HG02943 (cell line): ENCODE data around the gene CYP26A1.

Source experiments
- ATAC-seq: cut with Tn5 transposase; IDR thresholded peaks from one replicate; pipeline ENCODE4 v1.9.1; 2021; ENCODE audit warnings: mild to moderate bottlenecking, low read depth, moderate library complexity; ENCODE audit not compliant: unreplicated experiment

The CYP26A1 gene, protein sequence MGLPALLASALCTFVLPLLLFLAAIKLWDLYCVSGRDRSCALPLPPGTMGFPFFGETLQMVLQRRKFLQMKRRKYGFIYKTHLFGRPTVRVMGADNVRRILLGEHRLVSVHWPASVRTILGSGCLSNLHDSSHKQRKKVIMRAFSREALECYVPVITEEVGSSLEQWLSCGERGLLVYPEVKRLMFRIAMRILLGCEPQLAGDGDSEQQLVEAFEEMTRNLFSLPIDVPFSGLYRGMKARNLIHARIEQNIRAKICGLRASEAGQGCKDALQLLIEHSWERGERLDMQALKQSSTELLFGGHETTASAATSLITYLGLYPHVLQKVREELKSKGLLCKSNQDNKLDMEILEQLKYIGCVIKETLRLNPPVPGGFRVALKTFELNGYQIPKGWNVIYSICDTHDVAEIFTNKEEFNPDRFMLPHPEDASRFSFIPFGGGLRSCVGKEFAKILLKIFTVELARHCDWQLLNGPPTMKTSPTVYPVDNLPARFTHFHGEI

DNA sequence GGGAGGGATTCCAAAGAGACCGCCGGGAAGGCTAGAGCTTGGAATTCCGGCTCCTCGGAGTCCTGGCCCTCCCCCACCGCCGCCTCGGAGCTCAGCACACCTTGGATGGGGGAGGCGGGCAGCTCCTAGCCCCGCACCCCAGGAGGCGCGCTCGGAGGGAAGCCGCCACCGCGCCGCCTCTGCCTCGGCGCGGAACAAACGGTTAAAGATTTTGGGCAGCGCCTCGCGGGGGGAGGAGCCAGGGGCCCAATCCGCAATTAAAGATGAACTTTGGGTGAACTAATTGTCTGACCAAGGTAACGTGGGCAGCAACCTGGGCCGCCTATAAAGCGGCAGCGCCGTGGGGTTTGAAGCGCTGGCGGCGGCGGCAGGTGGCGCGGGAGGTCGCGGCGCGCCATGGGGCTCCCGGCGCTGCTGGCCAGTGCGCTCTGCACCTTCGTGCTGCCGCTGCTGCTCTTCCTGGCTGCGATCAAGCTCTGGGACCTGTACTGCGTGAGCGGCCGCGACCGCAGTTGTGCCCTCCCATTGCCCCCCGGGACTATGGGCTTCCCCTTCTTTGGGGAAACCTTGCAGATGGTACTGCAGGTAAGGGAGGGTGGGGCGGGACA is at the start of gene CYP26A1:
Gene CYP26A1, plus strand, starts transcription at position 355 of the 608 bp plus-strand sequence. Its CDS starts 42 bp downstream, at position 397.
- no peak for ATAC-seq

DNA sequence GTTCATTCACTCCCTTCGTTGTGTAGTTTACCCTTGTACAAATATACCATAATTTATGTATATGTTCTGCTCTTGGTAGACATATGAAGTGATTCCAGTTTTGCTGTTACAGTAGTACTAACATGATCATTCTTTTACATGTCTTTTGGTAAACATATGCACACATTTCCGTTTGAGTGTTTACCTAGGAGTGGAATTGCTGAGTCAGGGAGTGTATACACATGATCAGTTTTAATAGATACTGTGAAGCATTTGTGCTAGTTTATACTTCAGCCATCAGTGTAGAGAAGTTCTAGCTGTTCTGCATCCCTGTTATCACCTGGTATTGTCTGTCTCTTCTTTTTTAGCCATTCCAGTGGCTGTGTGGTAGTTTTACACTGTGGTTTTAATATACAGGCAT is 47.6 kb upstream of the CYP26A1 start:
- ATAC-seq = no peak

DNA sequence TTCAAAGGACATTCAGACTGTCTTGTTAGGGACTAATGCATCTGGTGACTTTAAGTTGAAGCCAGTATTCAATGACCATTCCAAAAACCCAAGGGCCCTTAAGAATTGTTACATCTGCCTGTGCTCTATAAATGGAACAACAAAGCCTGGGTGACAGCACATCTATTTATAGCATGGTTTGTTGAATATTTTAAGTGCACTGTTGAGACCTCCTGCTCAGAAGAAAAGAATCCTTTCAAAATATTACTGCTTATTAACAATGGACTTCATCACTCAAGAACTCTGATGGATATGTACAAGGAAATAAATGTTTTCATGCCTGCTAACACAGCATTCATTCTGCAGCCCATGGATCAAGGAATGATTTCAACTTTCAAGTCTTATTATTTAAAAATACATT is 46.2 kb upstream of the CYP26A1 start:
- no peak for ATAC-seq

DNA sequence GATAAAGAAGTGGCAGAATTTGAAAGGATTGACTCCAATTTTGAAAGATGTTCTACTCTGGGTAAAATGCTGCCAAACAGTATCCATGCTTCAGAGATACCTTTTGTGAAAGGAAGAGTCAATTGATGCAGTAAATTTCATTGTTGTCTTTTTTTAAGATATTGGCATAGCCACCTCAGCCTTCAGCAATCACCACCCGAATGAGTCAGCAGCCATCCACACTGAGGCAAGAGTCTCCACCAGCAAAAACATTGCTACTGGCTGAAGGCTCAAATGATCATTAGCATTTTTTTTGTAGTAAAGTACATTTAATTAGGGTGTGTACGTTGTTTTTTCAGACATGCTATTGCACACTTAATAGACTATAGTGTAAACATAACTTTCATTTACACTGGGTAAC is 44.8 kb upstream of the CYP26A1 start:
- no peak for ATAC-seq

DNA sequence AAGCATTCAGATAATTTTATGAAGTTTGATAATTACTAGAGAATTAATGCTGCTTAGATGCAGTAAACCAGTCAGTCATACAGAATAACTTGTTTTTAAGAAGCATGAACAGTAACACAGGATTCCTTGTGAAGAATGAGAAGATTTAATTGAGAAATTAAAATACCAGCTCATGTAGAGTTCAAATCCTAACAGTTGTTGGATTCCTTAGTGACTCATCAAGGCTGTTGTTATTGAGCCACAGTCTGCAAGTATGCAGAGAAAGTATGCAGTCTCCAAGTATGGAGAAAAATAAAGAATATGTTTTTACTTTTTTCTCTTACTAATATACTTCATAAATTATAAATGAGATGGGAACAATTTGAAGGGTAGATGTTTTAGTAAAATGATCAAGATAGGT is 43.3 kb upstream of the CYP26A1 start:
- no peak for ATAC-seq

DNA sequence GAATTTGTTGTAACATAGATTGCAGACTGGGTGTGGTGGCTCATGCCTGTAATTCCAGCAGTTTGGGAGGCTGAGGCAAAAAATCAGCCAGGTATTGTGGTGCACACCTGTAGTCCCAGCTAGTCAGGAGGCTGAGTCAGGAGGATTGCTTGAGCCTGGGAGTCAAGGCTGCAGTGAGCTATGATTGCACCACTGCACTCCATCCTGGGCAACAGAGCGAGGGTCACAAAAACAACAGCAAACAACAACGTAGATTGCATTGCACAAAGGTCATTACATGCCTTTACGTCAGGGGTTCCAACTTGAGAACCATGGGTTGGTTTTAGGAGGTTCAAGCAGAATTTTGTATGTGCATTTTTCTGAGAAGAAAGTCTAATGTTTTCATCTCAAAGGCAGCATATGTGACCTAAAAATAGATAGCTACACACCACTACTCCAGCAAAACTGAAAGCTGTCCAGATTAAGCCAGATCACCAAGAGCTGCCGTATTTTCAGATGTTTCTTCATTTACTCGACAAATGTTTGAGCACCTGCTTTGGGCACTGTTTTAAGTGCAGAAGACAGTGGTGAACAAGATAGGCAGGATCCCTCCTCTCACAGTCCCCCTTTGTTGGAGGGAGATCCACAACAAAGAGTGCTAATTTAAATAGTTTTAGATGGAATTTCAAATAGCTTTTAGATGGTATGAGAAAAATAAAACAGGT is 41.4 kb upstream of the CYP26A1 start:
- ATAC-seq = no peak

DNA sequence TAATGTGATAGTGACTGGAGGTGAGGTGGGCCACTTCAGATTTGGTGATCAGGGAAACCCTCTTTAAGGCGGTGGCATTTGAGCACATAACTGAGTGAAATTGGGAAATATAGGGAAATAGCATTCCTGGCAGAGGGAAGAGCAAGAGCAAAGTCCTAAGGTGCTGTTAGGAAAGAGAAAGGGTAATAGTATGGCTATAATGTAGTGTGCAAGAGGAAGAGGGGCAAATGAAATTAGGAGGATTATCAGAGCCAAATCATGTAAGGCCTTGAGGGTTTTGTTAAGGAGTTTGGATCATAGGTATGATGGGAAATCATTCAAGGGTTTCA is 40.9 kb upstream of the CYP26A1 start:
- no peak for ATAC-seq

DNA sequence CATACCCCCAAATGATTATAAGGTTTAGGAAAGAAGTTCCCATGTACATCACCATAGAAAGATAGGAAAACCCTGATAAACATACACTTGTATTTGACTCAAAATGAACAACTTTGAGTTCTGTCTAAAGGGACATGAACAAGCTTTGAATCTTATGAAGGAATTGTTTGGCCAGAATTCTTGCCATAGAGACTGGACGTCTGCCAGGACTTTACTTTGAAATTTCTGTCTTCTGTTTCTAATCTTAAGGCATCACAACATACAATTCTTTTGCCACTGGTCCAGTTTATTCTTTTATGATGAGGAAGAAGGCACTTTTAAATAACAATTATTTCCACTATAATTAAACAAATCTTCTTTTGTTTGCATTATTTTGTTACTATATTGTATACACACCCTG is 39.3 kb upstream of the CYP26A1 start:
- no peak for ATAC-seq

DNA sequence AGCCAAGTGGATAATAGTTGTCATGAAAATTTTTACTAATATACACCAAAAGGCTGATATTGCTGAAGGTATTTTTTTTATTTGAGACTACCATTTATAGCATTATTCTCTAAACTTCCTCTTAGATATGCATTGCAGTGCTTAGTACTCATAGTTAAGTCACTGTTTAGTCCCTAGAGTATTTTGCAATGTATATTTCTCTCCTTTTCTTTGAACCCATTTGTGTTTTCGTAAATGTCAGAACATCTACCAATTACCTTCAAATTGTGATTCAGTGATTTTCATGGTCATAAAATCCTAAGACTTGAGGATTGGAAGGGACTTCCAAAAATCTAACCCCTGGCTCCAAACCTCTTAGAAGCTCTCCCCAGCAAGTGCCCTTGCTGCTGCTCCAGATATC is 34.6 kb upstream of the CYP26A1 start:
- no peak for ATAC-seq

DNA sequence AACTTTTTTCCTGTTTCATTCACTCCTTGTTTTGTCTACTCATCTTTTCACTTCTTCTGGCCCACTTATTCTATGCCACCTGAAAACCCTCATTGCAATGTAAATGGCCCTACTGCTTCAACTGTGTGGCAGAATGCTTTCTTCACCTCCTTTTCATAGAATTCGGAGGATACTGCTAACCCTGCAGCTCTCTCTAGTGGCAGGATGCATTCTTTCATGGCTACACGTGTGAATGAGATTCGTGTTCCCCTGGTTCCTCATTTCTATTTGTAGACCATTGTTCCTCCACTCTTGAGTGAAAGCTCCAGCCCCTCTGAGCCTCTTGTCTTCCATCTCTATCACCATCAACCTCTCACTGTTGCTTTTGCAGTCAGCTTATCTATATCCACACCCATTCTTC is 34.0 kb upstream of the CYP26A1 start:
- no peak for ATAC-seq

DNA sequence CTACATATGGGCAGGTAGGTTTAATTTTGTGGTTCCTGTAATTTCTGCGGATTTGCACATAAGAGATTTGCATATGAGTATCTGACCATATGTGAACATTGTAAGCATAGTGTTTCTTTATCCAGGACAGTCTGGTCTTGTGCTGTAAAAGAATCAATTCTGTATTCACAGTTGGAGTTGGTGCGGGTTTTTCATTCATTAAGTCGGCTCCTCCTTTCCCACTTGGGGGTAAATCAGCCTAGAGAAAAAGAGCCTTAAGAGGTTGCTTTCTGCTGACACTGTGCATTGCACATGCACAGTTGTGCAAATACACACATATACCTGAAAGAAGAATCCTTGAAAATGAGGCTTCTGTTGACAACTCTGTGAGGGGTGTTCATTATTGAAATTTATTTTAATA is 19.2 kb upstream of the CYP26A1 start:
- no peak for ATAC-seq

DNA sequence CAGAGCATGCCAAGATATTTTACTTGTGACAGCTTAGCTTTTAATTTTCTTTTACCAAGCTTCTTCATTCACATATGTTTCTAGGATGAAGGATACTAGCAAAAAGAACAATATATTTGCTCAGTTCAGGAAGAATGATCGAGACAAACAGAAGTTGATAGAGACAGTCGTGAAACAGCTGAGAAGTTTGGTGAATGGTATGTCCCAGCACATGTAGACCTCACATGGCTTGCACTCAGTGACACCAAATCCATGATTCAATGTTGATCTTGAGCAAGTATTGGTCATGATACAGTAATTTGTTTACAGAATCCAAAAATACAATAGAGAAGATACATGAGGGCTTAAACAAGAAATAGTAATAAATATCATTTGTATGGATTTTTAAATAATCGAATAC is 15.6 kb upstream of the CYP26A1 start:
- ATAC-seq = no peak

DNA sequence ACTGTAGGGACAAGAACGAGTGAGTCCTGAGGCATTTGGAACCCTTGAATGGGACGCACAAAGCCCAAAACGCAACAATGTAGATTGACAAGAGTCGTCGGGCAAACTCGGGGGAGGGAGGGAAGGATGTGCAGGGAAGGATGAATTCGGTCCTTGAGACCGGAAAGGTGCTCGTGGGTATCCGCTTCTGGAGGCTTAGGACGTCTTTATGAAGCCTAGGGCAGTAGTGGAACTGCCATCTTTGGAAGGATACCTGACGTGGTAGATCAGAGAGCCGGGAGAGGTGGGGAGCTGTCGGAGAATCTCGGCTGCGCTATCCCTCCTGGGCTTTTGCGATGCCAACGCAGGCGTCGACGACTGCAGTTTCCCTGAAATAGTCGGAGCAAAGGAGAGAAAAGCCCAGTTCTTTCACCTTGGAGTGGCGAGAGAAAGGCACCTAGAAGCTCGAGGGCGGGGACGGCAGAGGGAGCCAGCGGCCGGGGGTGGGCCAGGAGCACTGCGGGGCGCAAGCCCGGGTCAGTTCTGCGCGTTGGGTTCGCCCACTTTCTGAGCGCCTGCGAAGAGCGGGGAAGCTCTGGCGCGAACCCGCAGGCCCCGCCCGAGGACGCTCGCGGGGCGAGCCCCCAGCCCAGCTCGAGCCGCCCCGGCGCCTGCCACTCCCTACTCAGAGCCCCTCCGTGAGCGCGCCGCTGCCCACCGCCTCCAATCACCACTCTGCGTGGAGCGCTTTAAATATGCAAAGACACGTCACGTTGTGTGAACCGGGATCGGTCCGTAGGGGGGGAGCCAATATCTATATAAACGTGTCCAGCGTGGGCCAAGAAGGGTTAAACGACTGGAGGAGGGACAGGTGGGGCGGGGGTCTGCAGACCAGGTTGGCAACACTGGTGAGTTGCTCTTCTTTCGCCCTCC is 13.5 kb upstream of the CYP26A1 start, which contains the start of gene CYP26C1:
Gene CYP26C1, plus strand, starts transcription at position 824 of the 912 bp plus-strand sequence. CDS start 466 bp downstream, outside the sequence.
- ATAC-seq = no peak

DNA sequence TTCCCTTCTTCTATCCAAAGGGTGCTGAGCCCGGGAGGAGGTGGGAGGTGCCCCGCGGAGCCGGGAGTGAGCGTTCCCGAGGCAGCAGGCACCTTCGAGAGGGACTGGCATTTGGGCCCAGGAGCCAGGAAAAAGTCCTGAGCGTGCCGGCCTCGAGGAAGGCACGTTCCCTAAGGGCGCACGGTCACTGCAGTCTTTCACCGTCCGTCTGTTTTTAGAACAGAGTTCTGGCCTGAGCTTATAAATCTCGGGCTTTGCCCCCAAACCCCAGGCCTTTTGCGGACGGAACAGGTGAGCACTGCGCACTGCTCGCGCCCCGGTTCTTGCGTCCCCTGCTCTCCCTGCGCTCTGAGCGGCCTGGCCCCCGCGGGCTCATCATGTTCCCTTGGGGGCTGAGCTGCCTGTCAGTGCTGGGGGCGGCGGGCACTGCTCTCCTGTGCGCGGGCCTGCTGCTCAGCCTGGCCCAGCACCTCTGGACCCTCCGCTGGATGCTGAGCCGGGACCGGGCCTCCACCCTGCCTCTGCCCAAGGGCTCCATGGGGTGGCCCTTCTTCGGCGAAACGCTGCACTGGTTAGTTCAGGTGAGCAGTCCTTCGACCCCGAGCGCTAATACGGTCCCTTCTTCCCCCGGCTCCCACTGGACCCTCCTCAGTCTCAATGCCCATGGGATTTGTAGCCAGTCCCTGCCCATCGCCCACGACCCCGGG is 12.7 kb upstream of the CYP26A1 start:
- ATAC-seq = no peak

DNA sequence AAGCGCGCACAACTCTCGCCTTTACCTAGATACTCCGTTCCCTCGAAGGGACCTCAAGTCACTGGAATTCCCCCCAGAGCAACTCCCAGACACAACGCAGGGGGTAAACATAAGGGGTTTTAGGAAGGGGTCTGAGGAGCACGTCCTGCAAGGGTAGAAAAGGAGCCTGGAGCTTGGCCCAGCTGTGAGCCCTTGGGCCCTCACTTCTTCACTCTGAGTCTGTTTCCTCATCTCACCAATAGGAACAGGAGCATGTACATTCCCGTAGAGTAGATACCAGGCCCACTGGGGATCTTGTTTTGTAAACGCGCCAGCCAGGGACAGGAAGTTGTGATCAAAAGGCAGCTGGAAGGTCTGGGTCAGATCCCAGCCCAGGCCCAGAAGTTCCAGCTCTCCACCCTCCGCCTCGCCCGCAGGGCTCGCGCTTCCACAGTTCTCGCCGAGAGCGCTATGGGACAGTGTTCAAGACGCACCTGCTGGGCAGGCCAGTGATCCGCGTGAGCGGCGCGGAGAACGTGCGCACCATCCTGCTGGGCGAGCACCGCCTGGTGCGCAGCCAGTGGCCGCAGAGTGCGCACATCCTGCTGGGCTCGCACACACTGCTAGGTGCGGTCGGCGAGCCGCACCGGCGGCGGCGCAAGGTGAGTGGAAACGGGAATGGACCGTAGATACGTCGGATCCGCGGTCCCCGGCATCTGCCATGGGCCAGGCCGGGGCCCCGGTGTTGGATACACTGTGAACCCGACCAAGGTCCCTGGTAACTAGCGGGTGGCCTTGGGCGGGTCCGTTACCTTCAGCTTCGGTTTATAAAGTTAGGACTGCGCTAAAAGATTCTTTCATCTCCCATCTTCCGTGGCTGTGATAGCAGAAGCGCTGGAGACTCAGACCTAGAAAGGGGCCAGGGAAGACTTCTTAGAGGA is 11.8 kb upstream of the CYP26A1 start:
- ATAC-seq = no peak

DNA sequence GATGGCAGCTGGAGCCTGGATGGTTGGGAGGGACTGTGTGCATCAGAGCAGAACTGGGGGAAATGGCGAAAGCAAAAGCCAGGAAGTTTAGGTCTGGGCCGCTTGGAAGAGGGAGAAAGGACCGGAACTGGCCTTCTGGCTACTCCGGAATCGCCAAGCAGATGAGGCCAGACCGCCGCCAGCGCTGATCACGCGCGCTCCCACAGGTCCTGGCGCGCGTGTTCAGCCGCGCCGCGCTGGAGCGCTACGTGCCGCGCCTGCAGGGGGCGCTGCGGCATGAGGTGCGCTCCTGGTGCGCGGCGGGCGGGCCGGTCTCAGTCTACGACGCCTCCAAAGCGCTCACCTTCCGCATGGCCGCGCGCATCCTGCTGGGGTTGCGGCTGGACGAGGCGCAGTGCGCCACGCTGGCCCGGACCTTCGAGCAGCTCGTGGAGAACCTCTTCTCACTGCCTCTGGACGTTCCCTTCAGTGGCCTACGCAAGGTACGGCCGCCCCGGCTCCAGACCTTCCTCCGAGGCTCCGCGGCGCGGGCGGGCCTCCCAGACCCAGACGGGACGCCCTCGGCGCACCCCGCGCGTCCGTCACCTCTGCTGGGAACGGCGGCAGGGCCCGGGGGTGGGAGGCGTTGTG is 11.1 kb upstream of the CYP26A1 start:
- ATAC-seq = no peak

DNA sequence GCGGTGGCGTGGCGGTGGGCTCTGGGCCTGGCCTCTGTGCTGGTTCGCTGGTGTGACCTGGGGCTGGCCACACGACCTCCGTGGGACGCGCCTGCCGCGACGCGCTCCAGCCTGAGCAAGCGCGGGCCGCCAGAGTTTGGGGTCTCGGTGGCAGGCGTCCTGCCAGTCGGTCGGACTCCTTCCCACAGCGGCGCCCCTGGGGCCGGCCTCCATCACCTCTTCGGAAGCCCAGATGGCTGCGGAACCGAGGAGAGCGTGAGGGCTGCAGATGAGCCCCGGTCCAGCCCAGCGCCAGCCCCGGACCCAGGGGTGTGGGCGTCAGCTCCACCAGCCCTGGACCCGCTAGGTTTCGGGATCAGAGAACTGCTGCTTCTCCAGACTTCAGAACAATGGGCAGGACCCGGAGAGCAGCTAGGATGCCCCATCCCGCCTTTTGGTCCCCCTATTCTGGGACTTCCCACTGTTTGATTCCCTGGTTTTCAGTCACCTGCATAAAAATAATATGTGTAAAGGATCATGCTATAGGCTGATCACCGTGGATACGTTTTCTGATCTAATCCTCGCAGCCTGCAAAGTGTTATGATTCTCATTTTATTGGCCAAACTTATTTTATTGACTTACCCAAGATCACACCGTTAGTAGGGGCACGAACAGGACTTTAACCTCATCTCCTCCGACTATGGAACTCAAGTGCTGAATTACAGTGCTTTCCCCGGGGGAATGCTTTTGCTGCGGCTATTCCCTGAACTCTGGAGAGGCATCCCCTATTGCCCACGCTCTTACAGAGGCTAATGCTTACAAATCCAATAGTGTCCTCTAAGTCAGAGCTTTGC is 10.3 kb upstream of the CYP26A1 start:
- no peak for ATAC-seq
